OCI-LY3 (cell line): Measurements from ENCODE around the gene EIF2A.
A peak's percentile ranks its signal among the peaks of the same experiment; 100 is the strongest.

ENCODE experiments used
- H2AFZ ChIP-seq: fragments of 200-600, 300-600 bp; shearing (Covaris generic); 2 replicates; pipeline ENCODE4 v1.6.0; 2014; ENCODE audit warnings: antibody characterized with exemption, low read depth, low read length
- H3K27ac ChIP-seq: fragments of 200-600, 300-600 bp; sonication (generic); 2 replicates; pipeline ENCODE4 v1.5.1; 2014; ENCODE audit warnings: mild to moderate bottlenecking, low read length, moderate library complexity, mixed read lengths
- H3K27me3 ChIP-seq: fragments of 200-600, 300-600 bp; sonication (generic); 2 replicates; pipeline ENCODE4 v1.6.1; 2014; ENCODE audit warnings: low read depth, low read length, mixed read lengths
- H3K36me3 ChIP-seq: fragments of 200-600, 300-600 bp; sonication (generic); replicated peaks from 2 replicates; pipeline ENCODE3; 2014; ENCODE audit warnings: low read depth, low read length, mixed read lengths
- H3K4me1 ChIP-seq: fragments of 300-600, 200-600 bp; sonication (generic); 2 replicates; pipeline ENCODE4 v1.6.1; 2014; ENCODE audit warnings: low read length, mixed read lengths
- H3K4me2 ChIP-seq: fragments of 200-600, 300-600 bp; sonication (generic); 2 replicates; pipeline ENCODE4 v1.6.1; 2014; ENCODE audit warnings: low read length, mixed read lengths
- H3K4me3 ChIP-seq: fragments of 300-600, 200-600 bp; sonication (generic); 2 replicates; pipeline ENCODE4 v1.5.1; 2014; ENCODE audit warnings: antibody characterized with exemption, mild to moderate bottlenecking, low read length, moderate library complexity
- H3K79me2 ChIP-seq: fragments of 300-600, 200-600 bp; shearing (Covaris generic); 2 replicates; pipeline ENCODE4 v1.6.1; 2014; ENCODE audit warnings: mild to moderate bottlenecking, low read length, mixed read lengths
- H3K9ac ChIP-seq: fragments of 300-600, 200-600 bp; shearing (Covaris generic); 2 replicates; pipeline ENCODE4 v1.6.0; 2014; ENCODE audit warnings: mild to moderate bottlenecking, low read length, moderate library complexity
- H3K9me3 ChIP-seq: fragments of 200-600, 300-600 bp; shearing (Covaris generic); 2 replicates; pipeline ENCODE4 v1.6.1; 2014; ENCODE audit warnings: low read length, mixed read lengths; ENCODE audit not compliant: insufficient read depth
- H4K20me1 ChIP-seq: fragments of 200-600, 300-600 bp; sonication (generic); 2 replicates; pipeline ENCODE4 v1.6.1; 2016; ENCODE audit warnings: low read length, mixed read lengths; ENCODE audit not compliant: insufficient read depth
- CTCF ChIP-seq: fragments of 200-600, 300-600 bp; sonication (generic); IDR thresholded peaks from 2 replicates; pipeline ENCODE4 v1.5.1; 2014; ENCODE audit warnings: antibody characterized with exemption, low read length, low read depth
- EZH2phosphoT487 ChIP-seq: fragments of 200-600 bp; shearing (Covaris generic); IDR thresholded peaks from 2 replicates; pipeline ENCODE4 v1.6.1; 2018; ENCODE audit warnings: antibody characterized with exemption, mixed run types, low read depth

Gene EIF2A

GRCh38 chr3:150545419-150546225 lies 965 bp upstream of the EIF2A start:
- TF ChIP-seq CTCF (no peak), EZH2phosphoT487 (no peak)
- H3K9ac ChIP-seq: peak overlapping the region; percentile 96
- no peaks in the 10 kb centered on the region for H3K9me3 ChIP-seq
- peak overlapping the region; percentile 91 for H3K4me3 ChIP-seq
- peak overlapping the region; percentile 35; the same call in 1 of the 2 replicates for H2AFZ ChIP-seq
- H3K27me3 ChIP-seq: no peaks in the 10 kb centered on the region
- H3K4me2 ChIP-seq: peak overlapping the region; percentile 79
- H3K36me3 ChIP-seq: peaks cover 40% of the 10 kb centered on the region
- H3K27ac ChIP-seq: peak overlapping the region; percentile 86
- peaks cover 25% of the 10 kb centered on the region for H4K20me1 ChIP-seq
- H3K79me2 ChIP-seq: peaks cover 88% of the 10 kb centered on the region
- peaks cover 23% of the 10 kb centered on the region for H3K4me1 ChIP-seq

GRCh38 chr3:150547045-150547741 lies 606 bp downstream of the EIF2A start:
- Histone ChIP-seq H4K20me1 (peaks cover 25% of the 10 kb centered on the region), H3K4me1 (peaks cover 23% of the 10 kb centered on the region), H3K36me3 (peaks cover 37% of the 10 kb centered on the region), H3K27ac (peak overlapping the region; percentile 73), H3K27me3 (no peaks in the 10 kb centered on the region), H3K4me2 (peak overlapping the region; percentile 78), H3K9me3 (no peaks in the 10 kb centered on the region), H3K9ac (peak overlapping the region; percentile 91), H3K79me2 (peaks cover 96% of the 10 kb centered on the region), H2AFZ (peak overlapping the region; percentile 48), H3K4me3 (peak overlapping the region; percentile 88)
- no peak for TF ChIP-seq EZH2phosphoT487
- TF ChIP-seq CTCF: no peak

GRCh38 chr3:150555859-150556436 lies 9.4 kb downstream of the EIF2A start:
- H3K36me3 ChIP-seq: peaks cover 46% of the 10 kb centered on the region
- TF ChIP-seq CTCF: no peak
- no peak for TF ChIP-seq EZH2phosphoT487

GRCh38 chr3:150556792-150557191 lies 10.2 kb downstream of the EIF2A start:
- no peak overlapping the region for H3K27ac ChIP-seq
- H3K9ac ChIP-seq: no peak overlapping the region
- no peaks in the 10 kb centered on the region for H3K27me3 ChIP-seq
- no peak overlapping the region for H2AFZ ChIP-seq
- no peak overlapping the region for H3K4me3 ChIP-seq
- peaks cover 45% of the 10 kb centered on the region for H3K36me3 ChIP-seq
- H3K4me1 ChIP-seq: no peaks in the 10 kb centered on the region
- H4K20me1 ChIP-seq: peaks cover 7% of the 10 kb centered on the region; the same call in 1 of the 2 replicates
- TF ChIP-seq CTCF (no peak), EZH2phosphoT487 (no peak)
- H3K79me2 ChIP-seq: peaks cover 80% of the 10 kb centered on the region
- H3K9me3 ChIP-seq: no peaks in the 10 kb centered on the region
- H3K4me2 ChIP-seq: no peak overlapping the region

More at GRCh38 chr3:150555859-150556436, 9.4 kb downstream of the EIF2A start:
- H3K27me3 ChIP-seq: no peaks in the 10 kb centered on the region
- peaks cover 7% of the 10 kb centered on the region; the same call in 1 of the 2 replicates for H4K20me1 ChIP-seq
- no peak overlapping the region for H3K9ac ChIP-seq
- H3K79me2 ChIP-seq: peaks cover 85% of the 10 kb centered on the region
- H3K9me3 ChIP-seq: no peaks in the 10 kb centered on the region
- no peak overlapping the region for H2AFZ ChIP-seq
- H3K4me3 ChIP-seq: no peak overlapping the region
- no peak overlapping the region for H3K27ac ChIP-seq
- no peak overlapping the region for H3K4me2 ChIP-seq
- no peaks in the 10 kb centered on the region for H3K4me1 ChIP-seq
